CD1c-positive myeloid dendritic cell (primary cell): Measurements from ENCODE around the gene CPHXL.

ENCODE experiments used
- DNase-seq: peaks from one replicate; pipeline ENCODE4 v3.0.0-alpha.2; 2016; ENCODE audit errors: extremely low spot score

Gene CPHXL

GRCh38 chr16:75701361-75701760 lies 24.9 kb downstream of the CPHXL start, which contains the start of gene DUXB:
DUXB (minus strand) TSS chr16:75701461; CDS start chr16:75701418, 43 bp downstream.
- no peak for DNase-seq

DNA sequence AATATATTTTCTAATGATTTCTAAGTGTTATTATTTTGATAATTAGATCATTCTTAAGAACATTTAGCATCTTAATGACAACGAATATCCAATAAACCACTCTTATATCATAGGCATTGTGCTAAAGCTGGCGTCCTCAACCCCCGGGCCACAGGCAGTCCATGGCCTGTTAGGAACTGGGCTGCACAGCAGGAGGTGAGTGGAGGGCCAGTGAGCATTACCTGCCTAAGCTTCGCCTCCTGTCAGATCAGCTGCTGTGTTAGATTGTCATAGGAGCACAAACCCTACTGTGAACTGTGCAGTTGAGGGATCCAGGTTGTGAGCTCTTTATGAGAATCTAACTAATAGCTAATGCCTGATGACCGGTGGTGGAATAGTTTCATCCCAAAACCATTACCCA lies 28.7 kb downstream of the CPHXL start:
- no peak for DNase-seq

DNA sequence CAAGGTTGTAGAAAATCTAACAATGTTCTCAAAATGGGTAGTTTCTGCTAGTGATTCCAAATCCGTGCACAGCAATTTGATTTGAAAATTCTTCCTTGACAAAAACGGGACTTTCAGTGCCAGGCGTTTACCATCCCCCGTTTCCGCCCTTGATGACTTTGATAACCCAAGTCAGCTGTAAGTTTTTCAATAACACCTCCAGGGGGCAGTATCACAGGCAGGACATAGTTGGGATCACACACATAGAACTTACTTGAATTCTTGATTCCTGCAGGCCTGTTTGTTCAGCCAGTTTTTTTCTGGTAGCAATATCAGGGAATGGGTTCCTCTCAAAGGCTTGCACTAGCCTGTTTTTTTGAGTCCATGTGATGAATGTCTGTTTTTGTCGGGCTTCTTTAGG lies 30.6 kb downstream of the CPHXL start:
- DNase-seq: no peak

GRCh38 chr16:75687361-75687760 lies 38.9 kb downstream of the CPHXL start:
- no peak for DNase-seq

DNA sequence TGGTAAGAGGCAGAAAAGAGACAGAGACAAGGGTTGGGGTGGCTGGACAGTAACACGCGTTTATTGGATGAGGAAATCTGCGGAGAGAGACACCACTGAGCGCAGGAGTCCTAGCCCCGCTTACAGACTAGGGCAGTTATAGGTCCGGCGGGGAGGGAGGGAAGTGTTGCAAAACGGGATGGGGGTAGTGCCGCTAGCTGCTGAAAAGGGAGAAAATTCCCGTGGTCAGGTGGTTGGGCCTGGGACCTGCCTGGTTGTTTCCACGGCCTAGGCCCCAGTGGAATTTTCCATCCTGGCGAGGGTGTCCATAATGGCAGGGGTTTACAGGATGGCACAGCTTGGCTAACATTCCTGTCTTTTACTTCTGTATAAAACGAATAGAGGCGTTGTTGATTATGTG lies 44.0 kb downstream of the CPHXL start:
- DNase-seq: no peak

- DNase-seq: no peak
These were observed 46.9 kb downstream of the CPHXL start for GRCh38 chr16:75679366-75679765.

DNA sequence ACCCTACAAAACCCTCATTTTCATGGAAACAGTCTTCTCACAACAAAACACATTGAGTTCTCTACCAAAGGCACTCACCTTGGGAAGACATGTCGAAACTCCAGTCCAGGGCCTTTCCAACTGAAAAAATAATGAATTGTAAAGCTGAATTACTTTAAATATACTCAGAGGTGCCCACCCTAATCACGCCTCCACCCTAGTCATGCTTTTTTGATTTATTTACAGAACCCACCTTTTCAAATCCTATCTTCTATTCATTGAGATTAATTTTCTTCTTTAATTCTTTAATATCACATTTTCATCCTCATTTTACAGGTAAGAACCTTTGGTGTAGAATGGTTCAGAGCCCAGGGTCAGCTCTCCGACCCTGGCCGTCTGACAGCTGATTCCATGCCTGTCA lies 49.4 kb downstream of the CPHXL start, which contains the start of gene CPHXL2:
TSS of gene CPHXL2 (minus strand) at position 101 of the 400 bp plus-strand sequence. CDS start at position 91, 10 bp downstream.
- no peak for DNase-seq

- no peak for DNase-seq
These were observed 58.8 kb downstream of the CPHXL start for GRCh38 chr16:75667503-75667902.
